Stimulated activated CD4-positive, alpha-beta T cell treated with anti-CD3 and anti-CD28 coated beads, Interleukin-12 subunit alpha, Interleukin-12 subunit beta, amount 100 ng/mL, for 48 hours (primary cell): ENCODE measurements around the gene C19orf47.
A peak's percentile ranks its signal among the peaks of the same experiment; 100 is the strongest.

Experiments
- DNase-seq, 3 donors: peaks; one replicate each; pipeline ENCODE4 v3.0.0-alpha.2; 2020; ENCODE audit warnings: low read depth in 2 of 3, low spot score in 1 of 3

The C19orf47 gene

DNA sequence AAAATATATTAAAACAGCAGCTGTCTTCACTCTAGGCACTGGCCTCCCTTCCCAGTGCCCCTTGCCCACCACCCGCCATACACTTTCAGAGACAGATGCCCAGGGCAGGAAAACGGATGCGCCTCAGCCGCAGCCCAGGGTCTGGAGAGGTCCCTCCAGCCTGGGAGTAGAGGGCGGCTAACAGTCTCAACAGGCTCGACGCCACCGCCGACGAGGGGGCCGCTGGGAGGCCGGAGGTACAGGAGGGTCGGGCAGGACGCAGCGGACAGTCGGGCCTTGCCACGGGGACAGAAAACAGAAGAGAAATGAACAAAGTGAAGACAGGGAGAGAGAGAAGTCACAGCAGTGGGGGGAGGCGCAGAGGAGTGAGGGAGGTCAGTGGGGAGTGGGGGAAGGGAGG, 27.1 kb downstream of the C19orf47 start:
- no peak for DNase-seq

DNA sequence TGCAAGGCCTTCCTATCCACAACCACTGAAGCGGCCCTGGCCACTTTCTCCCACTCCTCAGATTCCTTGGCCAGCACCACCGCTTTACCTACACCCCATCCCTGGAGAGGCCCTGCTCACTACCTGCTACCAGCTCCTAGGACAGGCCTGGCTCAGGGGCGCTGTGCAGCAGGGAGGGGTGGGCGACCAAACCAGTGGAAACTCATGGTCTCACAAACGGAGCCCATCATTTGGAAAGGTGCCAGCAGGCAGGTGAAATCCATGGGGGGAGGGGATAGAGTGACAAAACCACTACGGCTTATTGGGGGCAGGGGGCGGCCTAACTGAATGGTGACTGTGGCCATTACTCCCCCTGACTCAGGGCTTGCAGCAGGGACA, 27.6 kb downstream of the C19orf47 start:
- no peak for DNase-seq

DNA sequence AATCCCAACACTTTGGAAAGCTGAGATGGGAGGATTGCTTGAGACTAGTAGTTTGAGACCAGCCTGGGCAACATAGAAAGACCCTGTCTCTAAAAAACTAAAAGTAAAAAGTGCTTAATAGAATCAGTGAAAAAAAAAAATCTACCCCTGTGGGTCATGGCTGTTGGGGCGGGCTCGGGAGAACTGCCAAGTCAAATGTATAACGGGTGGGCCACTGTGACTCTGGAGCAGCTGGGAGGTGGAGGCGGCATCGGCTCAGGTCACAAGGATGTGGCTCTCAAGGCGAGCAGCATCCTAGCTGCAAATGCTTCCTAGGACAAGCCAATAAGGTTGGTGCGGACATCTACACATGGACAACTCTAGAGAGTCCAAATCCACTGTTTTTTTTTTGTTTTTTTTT, 30.9 kb downstream of the C19orf47 start:
- no peak for DNase-seq

DNA sequence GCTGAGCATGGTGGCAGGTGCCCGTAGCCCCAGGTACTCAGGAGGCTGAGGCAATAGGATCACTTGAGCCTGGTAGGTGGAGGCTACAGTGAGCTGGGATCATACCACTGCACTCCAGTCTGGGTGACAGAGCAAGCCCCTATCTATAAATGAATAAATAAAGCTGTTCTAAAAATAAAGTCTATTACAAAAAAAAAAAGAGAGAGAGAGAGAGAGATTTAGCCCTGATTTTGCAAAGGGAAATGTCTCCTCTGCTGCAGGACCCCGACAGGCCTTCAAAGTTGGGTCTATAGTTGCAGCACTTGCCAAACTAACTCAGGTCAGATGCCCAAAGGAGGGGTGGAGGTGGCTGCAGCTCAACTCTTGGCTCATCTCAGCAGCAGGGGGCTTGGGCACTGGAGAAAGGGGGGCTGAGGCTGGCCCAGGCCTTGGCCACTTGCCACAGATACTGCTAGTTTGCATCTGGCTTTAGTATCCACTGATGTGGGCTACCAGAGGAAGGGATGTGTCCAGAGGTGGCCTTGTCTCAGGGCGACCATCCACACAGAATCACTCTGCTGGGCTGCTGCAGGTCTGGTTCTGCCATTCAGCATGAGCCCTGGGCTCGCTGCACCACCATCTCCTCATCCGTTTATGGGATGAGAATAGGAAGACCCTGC, 32.3 kb downstream of the C19orf47 start:
- DNase-seq: no peak

DNA sequence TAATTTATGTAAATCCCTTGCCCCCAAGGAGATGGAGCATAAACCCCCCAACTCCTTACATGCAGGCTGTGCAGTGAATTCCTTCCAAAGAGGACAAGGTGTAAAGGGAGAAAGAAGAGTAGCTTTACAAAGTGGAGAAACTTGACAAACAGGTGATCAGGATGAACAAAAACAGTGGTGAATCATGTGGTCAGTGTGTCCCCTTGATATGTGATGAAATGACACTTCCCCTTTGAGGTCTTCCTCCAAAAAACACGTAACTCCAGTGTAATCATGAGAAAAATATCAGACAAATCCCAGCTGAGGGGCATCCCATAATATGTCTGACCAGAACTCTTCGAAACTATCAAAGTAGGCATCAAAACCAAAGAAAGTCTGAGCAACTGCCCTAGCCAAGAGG, 33.5 kb downstream of the C19orf47 start:
- DNase-seq: no peak

DNA sequence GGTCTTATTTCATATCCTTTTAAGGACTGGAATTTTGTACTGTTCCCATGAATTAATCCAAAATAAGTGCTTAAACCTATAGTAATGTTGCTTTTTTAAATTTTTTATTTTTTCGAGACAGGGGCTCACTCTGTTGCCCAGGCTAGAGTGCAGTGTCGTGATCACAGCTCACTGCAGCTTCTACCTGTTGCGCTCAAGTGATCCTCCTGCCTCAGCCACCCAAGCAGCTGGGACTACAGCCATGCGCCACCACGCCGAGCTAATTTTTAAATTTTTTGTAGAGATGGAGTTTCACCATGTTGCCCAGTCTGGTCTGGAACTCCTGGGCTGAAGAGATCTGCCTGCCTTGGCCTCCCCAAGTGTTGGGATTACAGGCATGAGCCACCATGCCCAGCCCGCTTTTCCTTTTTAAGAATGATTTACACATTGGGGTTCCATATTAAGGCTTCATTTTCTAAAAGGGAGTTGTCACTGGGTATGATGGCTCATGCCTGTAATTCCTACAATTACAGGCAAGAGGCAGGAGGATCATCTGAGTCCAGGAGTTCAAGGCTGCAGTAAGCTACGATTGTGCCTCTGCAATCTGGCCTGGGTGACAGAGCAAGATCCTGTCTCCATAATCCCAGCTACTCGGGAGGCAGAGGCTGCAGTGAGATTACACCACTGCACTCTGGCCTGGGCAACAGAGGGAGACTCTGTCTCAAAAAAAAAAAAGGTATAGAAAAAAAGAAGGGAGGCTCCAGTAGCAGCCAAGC, 34.8 kb downstream of the C19orf47 start:
- DNase-seq: no peak

DNA sequence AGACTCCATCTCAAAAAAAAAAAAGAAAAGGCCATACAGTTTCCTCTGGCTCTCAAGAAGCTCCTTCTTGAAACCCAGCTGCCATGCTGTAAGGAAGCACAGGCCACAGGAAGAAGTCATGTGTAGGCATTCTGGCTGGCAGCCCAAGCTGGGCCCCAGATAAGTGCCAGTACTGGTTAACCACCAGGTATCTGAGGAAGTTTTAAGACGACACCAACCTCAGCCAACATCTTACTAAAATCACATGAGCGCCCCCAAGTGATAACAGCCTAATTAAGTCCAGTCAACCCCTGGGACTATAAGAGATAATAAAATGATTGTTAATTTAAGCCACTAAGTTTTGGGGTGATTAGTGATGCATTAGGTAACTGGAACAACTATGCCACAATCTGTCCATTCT, 35.7 kb downstream of the C19orf47 start:
- DNase-seq: no peak

DNA sequence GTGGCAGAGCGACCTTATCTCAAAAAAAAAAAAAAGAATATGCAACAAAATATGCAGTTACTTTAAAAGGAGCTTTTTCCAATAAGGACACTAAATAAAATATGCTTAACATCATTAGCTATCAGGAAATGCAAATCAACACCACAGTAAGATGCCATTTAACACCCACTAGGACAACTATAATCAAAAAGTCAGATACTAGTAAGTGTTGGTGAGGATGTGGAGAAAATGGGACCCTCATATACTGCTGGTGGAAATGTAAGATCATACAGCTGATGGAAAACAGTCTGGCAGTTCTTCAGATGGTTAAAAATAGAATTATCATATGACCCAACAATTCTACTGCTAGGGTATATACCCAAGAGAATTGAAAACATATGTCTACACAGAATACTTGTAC, 38.5 kb downstream of the C19orf47 start:
- DNase-seq: no peak

DNA sequence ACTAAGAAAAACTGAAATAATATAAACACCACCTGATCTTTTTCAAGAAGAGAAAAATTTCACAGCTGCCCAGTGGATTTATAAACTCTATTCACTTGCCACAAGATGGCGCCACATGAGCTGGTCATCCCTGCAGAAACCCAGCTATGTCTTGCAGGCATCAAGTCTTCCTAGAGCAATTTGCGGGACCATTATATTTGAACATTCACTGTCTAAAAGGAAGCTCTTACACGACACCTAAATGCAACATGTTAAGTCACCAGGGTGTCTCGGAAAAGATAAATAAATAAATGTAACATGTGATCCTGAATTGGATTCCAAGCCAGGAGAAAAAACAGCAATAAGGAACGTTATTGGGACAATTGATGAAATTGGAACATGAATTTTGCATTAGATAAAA, 42.8 kb downstream of the C19orf47 start:
- DNase-seq: peak; percentile 50 to 77 (median 61)

DNA sequence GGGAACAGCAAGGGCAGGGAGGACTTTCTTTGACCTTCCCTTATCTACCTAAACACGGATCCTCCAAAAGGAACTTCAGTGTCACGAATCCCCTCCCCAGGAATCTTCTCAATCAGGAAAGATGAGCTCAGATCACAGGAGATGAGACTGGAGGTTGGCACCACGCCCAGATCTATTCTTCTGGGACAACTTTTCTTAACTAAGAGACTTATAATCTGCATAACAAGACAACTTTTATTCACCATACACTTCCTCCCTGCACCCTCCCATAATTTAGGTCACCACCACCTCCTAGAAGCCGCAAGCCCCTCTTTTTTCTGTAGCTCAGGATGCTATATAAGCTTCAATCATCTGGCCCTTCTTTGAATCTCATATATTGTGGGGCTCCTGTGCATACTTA, 43.9 kb downstream of the C19orf47 start:
- DNase-seq: no peak

DNA sequence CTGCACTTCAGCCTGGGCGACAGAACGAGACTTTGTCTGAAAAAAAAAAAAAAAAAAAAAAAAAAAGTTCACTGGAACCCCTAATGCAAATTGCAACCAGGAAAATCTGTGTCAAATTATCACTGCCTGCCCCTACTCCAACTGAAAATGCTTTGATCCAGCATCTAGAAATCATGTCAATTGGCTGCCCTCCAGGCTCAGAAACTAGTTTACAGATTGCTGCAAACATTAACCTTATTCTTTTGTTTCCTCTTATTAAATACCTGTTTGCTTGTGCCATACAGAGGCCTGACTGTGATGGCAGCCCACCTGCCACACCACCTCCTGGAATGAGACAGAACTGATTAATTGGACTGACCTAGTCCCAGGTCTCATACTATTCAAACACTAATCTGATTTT, 44.4 kb downstream of the C19orf47 start:
- DNase-seq: no peak

DNA sequence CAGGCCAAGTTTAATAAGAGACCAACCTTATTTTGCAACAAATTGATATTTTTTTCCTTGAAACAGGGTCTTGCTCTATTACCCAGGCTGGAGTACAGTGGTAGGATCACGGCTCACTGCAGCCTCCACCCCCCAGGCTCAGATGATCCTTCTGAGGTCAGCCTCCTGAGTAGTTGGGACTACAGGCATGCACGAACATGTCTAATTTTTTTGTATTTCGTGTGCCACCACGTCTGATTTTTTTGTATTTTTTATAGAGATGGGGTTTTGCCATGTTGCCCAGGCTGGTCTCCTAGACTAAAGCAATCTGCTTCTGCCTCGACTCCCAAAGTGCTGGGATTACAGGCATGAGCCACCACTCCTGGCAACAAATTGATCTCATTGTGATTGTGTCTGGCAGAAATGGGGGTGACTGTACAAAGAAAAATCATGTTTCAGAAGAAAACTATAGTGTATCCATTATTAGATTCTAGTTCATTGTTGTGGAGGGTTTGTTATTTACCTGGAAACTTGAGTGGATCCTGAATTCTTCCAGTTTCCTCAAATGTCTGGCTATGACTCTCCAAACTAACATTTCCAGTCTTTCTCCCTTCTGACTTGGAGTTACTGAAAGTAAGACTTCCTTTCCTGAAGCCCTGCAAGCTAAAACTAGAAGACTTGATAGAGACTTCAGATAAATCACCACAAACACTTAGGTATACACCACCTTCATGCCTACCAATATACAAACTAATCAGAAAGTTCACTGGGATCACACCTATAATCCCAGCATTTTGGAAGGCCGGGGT, 45.8 kb downstream of the C19orf47 start:
- DNase-seq: no peak

DNA sequence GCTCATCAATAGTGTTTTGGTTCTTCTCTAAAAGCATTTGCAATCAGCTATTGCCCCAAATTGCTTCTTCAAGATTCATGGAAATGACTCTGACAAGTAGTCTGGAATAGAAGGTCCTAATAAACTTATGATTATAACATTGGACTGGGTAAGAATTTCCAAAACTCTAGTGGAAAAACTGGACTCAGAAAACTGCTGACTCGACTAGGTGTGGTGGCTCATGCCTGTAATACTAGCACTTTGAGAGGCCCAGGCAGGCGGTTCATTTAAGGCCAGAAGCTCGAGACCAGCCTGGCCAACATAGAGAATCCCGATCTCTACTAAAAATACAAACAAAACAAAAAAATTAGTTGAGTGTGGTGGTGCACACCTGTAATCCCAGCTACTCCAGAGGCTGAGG, 47.5 kb downstream of the C19orf47 start:
- no peak for DNase-seq

DNA sequence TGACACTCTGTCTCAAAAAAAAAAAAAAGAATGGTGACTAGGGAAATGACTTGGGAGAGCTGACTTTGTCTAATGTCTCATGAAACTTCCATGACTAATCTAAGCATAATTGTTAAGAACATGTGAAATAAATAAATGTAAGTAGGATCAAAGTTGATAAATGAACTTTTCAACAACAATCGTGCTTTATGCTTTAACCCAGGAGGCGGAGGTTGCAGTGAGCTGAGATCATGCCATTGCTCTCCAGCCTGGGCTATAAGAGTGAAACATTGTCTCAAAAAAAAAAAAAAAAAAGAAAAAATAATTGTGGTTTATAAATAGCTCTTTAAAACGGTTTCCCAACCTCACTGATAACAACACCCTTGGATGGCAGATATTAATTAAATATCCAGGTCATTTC, 50.2 kb downstream of the C19orf47 start:
- DNase-seq: no peak

DNA sequence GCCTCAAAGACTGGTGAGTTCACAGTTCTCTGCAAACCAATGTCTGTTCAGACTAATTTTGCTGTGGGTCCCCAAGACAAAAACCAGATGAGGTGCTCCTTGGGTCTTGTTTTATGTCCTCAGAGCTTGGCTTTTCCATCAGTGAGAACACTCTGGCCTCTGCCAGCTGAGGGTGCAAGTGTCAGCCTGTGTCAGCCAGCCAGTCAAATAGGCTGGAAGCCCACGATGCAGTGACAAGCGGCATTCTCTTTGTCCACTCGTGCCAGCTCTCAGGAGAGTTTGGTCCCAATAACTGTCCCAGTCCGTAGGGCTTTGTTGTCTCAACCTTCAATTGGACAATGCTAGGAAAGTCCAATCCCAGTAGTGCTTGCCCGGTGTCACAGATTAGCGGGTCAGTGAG, 53.6 kb downstream of the C19orf47 start:
- DNase-seq: no peak

DNA sequence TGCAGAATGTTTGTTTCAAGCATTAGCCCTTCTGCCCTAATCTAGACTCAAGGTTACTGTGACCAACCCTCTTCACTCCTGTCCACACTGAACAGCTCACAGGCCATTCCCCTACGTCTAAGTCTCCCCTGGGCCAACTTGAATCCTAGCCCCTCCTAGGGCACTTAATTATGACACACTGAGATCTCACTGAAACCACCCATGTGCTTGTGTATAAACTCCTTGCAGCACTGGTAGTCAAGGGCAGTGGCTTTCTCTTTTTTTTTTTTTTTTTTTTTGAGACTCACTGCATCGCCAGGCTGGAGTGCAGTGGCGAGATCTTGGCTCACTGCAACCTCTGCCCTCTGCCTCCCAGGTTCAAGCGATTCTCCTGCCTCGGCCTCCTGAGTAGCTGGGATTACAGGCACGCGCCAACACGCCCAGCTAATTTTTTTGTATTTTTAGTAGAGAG, 61.2 kb downstream of the C19orf47 start:
- no peak for DNase-seq

DNA sequence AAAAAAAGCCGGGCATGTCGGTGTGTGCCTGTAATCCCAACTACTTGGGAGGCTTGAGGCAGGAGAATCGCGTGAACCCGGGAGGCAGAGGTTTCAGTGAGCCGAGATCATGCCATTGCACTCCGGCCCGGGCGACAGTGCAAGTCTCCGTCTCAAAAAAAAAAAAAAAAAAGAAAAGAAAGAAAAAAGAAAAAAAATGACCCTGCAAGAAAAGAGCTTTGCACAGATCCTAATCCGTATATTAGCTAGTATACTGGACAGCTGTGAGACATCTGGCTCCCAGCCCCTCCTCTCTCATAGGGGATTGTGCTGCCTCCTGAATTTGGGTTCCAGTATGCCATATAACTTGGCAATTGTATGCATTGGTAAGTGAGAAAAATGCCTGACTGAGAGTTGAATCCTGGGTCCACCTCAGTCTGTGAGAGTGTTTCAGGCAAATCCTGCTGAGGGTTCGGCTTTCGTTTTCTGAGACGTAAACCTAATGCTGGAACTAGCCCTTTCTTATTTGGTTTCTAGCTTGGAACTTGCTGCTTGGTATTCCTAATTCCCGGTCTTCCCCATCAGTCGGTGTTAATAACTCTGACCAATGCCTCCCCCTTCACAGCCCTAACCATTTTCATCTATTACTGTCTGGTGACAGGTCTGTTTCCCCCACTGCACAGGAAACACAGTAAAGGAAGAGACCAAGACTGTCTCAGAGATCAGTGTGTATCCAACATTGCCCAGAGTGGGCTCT, 61.8 kb downstream of the C19orf47 start:
- no peak for DNase-seq

DNA sequence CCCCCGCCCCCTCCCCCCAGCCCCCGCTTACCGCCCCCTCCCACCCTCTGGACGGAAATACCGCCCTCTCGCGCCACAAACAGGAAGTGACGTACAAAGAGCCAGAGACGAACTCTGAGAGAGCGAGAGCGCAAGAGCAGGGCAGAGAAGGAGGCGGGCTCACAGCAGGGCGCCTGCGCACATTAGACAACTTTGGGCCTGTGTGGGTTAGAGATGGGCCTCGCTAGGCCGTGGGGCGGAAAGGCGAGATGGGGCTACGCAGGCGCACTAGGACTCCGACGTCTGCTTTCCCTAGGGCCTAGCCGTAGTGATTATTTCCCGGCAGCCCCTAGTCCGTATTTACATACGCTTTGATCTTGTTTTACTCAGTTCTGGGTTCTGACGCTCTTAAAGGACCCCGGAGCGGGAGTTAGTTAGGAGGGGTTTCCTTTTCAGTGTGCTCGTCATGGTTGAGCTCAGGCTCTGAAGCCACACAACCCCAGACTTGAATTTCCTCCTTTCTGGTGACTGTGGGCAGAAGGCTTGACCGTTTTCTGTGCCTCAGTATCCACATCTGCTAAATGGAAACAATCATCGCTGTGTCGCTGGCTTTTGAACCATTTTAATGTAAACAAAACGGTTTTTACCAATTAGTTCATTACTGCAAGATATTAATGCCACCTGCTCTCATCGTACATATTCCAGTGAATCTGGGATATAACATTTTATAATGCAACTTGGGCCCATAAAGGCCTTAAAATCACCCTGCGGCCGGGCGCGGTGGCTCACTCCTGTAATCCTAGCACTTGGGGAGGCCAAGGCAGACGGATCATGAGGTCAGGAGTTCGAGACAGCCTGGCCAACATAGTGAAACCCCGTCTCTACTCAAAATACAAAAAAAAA, 62.6 kb downstream of the C19orf47 start:
- DNase-seq: peak; percentile 93 to 98 (median 97)

DNA sequence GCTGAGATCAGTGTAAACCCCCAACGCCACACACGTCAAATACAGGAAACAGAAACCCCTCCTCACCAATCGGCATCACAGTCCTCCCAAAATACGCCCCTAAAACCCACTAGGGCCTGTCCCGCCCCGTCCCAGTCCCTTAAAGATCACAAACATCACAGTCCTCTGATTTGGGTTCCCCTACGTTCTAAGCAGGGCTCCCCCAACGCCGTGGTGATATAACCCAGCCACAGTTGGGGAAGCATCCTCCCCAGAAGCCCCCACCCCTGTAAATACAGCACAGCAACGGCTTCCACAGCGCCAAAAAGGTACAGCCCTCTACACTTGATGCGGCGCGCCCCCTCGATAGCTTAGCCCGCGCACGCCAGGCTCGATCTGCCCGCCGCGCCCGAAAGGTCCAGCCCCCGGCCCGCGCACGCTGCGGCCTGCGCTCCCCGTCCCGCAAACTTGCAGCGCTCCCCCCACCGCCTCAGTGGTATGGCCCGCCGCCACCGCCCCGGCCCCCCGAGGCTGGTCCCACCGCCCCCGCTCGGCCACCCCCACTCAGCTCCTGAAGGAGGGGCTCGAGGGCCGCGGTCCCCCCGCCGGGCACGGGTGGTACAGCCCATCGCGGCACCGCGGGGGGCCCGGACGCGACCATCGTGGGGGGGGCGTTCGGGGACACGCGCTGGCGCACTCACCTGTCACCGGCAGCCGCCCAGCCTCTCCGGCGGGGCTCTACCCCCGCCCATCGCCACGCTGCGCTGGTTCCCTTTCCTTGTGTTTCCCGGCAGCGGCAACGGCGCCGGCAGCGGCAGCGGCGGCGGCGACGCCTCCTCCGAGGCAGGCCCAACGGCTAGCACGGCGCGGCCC, 63.5 kb downstream of the C19orf47 start, which contains the start of gene AKT2:
Gene AKT2 (minus strand): TSS at position 845 of the 852 bp plus-strand sequence. CDS start 20,078 bp downstream, outside the sequence.
- DNase-seq: peak; percentile 20 to 48 (median 43)

DNA sequence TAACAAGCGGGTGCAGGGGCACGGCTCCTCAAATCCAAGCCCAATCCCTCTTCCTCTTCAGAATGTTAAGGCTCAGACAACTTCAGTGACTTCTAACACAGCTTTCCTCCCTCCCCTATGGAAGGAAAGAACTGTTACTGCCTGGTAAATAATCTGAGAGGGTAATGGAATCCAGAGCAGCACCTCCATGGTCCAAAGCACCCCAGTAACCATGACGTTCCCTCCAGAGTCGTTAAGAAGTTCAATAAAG, 64.0 kb downstream of the C19orf47 start:
- no peak for DNase-seq
